ENCODE data around the gene PPIB.

PPIB gene

GRCh38 chr15:64153480-64154367 is 9.1 kb downstream of the PPIB start (continued):
- TF ChIP-seq, protein P1, sequence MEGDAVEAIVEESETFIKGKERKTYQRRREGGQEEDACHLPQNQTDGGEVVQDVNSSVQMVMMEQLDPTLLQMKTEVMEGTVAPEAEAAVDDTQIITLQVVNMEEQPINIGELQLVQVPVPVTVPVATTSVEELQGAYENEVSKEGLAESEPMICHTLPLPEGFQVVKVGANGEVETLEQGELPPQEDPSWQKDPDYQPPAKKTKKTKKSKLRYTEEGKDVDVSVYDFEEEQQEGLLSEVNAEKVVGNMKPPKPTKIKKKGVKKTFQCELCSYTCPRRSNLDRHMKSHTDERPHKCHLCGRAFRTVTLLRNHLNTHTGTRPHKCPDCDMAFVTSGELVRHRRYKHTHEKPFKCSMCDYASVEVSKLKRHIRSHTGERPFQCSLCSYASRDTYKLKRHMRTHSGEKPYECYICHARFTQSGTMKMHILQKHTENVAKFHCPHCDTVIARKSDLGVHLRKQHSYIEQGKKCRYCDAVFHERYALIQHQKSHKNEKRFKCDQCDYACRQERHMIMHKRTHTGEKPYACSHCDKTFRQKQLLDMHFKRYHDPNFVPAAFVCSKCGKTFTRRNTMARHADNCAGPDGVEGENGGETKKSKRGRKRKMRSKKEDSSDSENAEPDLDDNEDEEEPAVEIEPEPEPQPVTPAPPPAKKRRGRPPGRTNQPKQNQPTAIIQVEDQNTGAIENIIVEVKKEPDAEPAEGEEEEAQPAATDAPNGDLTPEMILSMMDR (tag by site-specific recombination; IDR thresholded peaks at IDR 0.05): peak; percentile 92
- TF ChIP-seq GFI1B (tag by site-specific recombination; IDR thresholded peaks at IDR 0.05): no peak
- no peak for TF ChIP-seq ZNF184 (tag by site-specific recombination; IDR thresholded peaks at IDR 0.05)
- TF ChIP-seq ZNF211 (tag by site-specific recombination; IDR thresholded peaks at IDR 0.05; ENCODE audit: low read depth): no peak
- TF ChIP-seq TRIM28 (IDR thresholded peaks at IDR 0.05; ENCODE audit: borderline replicate concordance, low read length): no peak
- peak; percentile 22; the same call in 1 of the 2 replicates for TF ChIP-seq SP7 (tag by site-specific recombination; IDR thresholded peaks at IDR 0.05)
- no peak for TF ChIP-seq ZNF658 (tag by site-specific recombination; IDR thresholded peaks at IDR 0.05)
- no peak for TF ChIP-seq KLF10 (tag by site-specific recombination; IDR thresholded peaks at IDR 0.05)
- peak; percentile 50; the same call in 1 of the 2 replicates for TF ChIP-seq ZNF121 (tag by site-specific recombination; IDR thresholded peaks at IDR 0.05)
- peak; percentile 42; the same call in 1 of the 2 replicates for TF ChIP-seq PATZ1 (tag by site-specific recombination; IDR thresholded peaks at IDR 0.05)
- TF ChIP-seq SP3 (tag by site-specific recombination; IDR thresholded peaks at IDR 0.05): peak; percentile 24; the same call in 1 of the 2 replicates
- TF ChIP-seq ZNF596 (tag by site-specific recombination; IDR thresholded peaks at IDR 0.05): no peak
- TF ChIP-seq ZNF146 (tag by site-specific recombination; IDR thresholded peaks at IDR 0.05): no peak
- no peak for TF ChIP-seq ZNF549 (tag by site-specific recombination; IDR thresholded peaks at IDR 0.05)
- TF ChIP-seq, protein P2, sequence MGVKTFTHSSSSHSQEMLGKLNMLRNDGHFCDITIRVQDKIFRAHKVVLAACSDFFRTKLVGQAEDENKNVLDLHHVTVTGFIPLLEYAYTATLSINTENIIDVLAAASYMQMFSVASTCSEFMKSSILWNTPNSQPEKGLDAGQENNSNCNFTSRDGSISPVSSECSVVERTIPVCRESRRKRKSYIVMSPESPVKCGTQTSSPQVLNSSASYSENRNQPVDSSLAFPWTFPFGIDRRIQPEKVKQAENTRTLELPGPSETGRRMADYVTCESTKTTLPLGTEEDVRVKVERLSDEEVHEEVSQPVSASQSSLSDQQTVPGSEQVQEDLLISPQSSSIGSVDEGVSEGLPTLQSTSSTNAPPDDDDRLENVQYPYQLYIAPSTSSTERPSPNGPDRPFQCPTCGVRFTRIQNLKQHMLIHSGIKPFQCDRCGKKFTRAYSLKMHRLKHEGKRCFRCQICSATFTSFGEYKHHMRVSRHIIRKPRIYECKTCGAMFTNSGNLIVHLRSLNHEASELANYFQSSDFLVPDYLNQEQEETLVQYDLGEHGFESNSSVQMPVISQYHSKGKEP (tag by site-specific recombination; IDR thresholded peaks at IDR 0.05): no peak
- TF ChIP-seq ZNF155 (tag by site-specific recombination; IDR thresholded peaks at IDR 0.05): no peak

DNA sequence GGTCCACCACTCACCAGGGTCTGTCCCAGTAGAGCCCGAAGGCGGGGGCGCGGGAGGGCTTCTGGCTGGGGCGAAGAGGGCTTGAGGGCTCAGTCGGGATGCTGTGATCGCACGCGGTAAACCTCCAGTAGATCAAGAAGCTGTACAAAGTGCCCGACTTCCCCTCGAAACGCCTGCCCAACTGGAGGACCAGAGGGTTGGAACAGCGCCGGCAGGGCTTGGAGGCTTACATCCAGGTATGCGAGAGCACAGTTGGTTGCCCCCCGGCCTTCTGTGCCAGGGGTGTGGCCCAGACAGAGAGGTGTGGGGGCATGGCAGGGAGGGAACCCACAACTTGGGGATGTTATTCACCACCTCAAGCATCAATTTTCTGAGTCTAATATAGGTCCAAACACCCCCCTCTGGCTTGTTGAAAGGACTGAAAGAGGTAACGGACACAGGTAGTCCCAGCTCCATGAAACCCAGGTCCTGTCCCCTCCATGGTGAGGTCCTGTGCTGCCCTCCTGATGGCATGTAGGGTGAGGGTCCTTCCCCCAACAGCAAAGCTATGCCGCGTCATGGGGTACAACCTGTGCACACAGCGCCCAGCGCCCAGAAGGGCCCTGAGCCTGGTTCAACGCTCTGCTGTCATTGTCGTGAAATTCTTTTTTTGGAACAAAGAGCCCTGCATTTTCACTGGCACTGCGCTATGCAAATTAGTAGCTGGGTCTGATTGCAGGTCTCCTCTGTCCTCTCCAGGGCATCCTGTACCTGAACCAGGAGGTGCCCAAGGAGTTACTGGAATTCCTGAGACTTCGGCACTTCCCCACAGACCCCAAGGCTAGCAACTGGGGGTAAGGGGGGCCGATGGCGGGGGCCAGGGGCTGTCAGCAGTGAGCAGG is 10.1 kb downstream of the PPIB start:
- ChIA-PET POLR2A (interaction anchor here (1.0 to 1.9 kb wide), 3 partner anchors 10 to 235 kb away, joined by 4 to 12 read pairs (median 8); partner anchors contain the start of genes CIAO2A, PPIB and TRIP4), CTCF (interaction anchor here (0.6 to 2.2 kb wide), 13 partner anchors 8 to 1825 kb away, joined by 3 to 16 read pairs (median 4); partner anchors contain the start of gene PPIB)
- peaks cover 2% of the 10 kb centered on the region; the same call in 1 of the 2 replicates for H3K4me1 ChIP-seq (ENCODE audit: control insufficient read depth, insufficient read depth, low read length)
- peak overlapping the region; percentile 68; the same call in 1 of the 2 replicates for H3K27ac ChIP-seq (ENCODE audit: extremely low read depth, low read depth, low read length)
- H3K36me3 ChIP-seq (ENCODE audit: control insufficient read depth in 2 of 2, insufficient read depth in 1 of 2, low read length in 2 of 2): peaks cover 0 to 36% of the 10 kb centered on the region in 2 experiments; a peak in 1 of 3 replicates
- H3K4me3 ChIP-seq (ENCODE audit: low read depth, low read length): peak overlapping the region; percentile 63
- no peaks in the 10 kb centered on the region for H3K9me3 ChIP-seq (ENCODE audit: control insufficient read depth, insufficient read depth, low read depth, low read length)
- TF ChIP-seq ZBTB8A (tag by site-specific recombination; IDR thresholded peaks at IDR 0.05) (peak; percentile 46; the same call in 1 of the 2 replicates), ZNF768 (tag by site-specific recombination; IDR thresholded peaks at IDR 0.05) (no peak), PATZ1 (tag by site-specific recombination; IDR thresholded peaks at IDR 0.05) (0 out of 2 replicates have a peak, but pooled peaks have one; percentile 44), ZNF501 (tag by site-specific recombination; IDR thresholded peaks at IDR 0.05) (0 out of 2 replicates have a peak, but pooled peaks have one; percentile 10), ZNF449 (tag by site-specific recombination; IDR thresholded peaks at IDR 0.05) (peak; percentile 55)
- TF ChIP-seq, protein P3, sequence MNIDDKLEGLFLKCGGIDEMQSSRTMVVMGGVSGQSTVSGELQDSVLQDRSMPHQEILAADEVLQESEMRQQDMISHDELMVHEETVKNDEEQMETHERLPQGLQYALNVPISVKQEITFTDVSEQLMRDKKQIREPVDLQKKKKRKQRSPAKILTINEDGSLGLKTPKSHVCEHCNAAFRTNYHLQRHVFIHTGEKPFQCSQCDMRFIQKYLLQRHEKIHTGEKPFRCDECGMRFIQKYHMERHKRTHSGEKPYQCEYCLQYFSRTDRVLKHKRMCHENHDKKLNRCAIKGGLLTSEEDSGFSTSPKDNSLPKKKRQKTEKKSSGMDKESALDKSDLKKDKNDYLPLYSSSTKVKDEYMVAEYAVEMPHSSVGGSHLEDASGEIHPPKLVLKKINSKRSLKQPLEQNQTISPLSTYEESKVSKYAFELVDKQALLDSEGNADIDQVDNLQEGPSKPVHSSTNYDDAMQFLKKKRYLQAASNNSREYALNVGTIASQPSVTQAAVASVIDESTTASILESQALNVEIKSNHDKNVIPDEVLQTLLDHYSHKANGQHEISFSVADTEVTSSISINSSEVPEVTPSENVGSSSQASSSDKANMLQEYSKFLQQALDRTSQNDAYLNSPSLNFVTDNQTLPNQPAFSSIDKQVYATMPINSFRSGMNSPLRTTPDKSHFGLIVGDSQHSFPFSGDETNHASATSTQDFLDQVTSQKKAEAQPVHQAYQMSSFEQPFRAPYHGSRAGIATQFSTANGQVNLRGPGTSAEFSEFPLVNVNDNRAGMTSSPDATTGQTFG (tag by site-specific recombination; IDR thresholded peaks at IDR 0.05; ENCODE audit: borderline replicate concordance): no peak
